NCI-H1105 (cell line): ENCODE data around the gene MRPL4.

Experiments used
- DNase-seq: peaks from one replicate; lab custom pipeline; 2025; lab: John Stamatoyannopoulos, UW

MRPL4 gene

DNA sequence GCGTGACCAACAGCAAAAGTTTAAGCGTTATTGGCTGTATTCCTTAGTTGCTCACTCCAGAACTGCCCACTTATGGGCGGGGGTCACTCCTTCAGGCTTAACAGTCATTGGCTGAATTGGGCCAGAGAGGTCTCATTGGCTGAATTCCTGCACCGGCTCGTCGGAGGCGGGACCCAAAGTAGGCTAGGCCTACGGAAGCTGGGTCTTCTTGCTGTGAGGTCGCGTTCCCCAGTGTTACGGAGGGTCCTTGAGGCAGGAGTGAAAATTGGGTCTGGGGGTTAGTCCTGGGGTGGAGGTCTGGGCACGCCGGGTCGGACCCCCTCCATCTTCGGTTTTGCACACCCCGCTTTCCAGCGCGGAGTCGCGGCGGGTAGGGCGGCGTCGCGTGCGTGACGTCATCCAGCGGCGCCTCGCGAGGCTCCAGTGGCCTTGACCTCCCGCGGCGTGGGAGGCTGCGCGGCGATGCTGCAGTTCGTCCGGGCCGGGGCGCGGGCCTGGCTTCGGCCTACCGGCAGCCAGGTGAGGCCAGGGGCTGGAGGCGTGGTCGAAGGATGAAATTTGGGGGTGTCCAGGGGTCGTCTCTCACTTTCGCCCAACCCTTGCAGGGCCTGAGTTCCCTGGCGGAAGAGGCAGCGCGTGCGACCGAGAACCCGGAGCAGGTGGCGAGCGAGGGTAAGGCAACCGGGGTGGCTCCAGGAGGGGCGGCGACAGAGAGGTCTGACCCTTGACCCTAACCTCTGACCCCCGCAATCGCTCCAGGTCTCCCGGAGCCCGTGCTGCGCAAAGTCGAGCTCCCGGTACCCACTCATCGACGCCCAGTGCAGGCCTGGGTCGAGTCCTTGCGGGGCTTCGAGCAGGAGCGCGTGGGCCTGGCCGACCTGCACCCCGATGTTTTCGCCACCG lies at the start of gene MRPL4:
TSS of gene MRPL4 (plus strand) at position 423 of the 903 bp plus-strand sequence. CDS start at position 463, 40 bp downstream.
- peak; percentile 98 for DNase-seq

DNA sequence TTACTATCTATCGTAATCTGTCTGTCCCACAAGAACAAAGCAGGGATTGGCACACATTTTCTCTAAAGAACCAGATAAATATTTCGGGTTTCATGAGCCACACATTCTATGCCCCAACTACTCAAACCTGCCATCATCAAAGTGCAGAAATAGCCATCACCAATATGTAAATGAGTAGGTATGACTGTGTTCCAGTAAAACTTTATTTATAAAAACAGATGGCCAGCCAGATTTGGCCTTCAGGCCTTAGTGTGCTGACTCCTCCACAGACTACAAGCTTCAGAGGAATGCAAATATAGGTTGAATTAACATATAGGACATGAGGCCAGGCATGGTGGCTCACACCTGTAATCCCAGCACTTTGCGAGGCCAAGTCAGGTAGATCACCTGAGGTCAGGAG lies 48.3 kb upstream of the MRPL4 start:
- no peak for DNase-seq

DNA sequence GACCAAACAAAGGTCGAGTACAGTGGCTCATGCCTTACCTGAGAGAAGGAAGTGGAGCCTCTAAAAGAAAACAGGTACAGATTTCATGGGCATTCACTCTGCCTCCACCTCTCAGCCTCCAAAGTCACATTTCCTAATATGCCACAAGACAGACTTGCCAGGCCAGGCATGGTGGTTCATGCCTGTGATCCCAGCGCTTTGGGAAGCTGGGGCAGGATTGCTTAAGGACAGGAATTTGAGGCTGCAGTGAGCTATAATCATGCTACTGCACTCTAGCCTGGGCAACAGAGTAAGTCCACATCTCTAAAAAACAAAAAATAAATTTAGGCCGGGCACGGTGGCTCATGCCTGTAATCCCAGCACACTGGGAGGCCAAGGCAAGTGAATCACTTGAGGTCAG lies 46.4 kb upstream of the MRPL4 start:
- DNase-seq: no peak

DNA sequence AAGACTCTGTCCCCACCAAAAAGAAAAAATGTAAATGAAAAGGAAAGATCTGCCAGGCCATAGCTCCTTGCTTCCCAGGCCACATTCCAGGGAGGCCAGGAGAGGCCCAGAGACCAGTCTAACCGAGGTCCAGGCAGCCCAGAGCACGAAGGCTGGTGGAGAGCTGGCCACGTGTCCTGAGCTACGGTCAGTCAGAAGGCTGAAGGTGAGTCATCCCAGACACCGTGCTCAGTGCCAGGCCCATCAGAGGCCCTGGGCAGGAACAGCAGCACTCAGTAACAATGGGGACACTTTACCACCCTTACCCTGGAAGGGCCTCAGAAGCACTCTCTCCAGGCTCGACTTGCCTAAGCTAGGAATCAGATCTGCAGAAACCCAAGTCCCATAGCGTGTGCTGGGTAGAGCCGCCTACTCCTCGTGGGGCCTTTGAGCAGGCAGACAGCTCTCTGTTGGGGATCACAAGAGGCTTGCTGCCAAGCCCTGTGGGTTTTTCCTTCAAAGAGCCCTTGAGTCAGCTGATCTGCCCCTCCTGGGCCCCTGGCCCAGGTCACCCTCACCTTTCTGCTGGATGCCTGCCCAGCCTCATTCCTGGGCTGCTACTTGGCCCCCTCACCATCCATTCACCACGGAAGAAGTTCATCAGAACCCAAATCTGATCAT lies 45.7 kb upstream of the MRPL4 start:
- no peak for DNase-seq

DNA sequence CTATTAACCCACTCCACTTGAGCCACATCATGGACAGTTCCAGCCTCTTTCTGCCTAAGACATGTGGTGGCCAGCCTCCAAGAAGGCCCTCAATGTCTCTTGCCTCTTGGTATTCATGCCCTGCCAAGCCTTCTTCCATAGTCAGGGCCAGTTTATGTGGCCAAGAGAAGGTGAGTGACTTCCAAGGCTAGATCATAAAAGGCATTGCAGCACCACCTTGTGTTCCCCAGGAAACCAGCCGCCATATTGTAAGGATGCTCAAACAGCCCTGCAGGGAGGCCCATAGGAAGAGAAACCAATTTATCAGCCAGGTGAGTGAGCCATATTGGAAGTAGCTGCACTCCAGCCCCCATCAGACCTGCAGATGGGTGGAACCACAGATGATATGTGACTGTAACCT lies 45.0 kb upstream of the MRPL4 start:
- no peak for DNase-seq

DNA sequence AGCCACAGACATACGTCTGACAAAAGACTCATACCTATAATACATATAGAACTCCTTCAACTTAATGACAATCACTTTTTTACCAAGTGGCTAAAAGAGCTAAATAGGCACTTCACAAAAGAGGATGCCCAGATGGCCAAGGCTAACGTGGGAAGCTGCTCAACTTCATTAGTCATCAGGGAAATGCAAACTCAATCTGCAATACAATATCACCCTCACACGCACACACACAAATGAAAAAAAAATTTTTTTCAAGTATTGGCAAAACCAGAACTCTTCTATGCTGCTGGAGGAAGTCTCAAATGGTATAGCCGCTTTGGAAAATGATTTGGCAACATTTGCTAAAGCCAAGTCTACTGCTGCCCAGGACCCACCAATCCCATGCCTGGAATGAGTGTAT lies 42.7 kb upstream of the MRPL4 start:
- DNase-seq: no peak

DNA sequence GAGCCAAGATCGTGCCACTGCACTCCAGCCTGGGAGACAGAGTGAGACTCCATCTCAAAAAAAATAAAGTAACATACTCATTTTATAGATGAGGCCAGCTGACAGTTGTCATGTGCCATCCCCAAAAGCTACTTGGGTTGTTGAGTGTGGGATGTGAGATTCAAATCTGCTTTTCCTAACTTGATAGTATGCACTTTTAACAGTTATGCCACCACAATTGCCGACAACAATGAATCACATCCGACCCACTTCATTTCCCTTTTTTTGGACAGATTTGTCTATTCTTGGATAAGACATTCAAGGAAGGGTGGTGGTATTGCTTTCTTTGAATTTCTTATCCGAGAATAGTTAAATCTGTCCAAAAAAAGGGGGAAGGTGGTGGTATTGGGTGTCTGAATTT lies 41.0 kb upstream of the MRPL4 start:
- DNase-seq: no peak

DNA sequence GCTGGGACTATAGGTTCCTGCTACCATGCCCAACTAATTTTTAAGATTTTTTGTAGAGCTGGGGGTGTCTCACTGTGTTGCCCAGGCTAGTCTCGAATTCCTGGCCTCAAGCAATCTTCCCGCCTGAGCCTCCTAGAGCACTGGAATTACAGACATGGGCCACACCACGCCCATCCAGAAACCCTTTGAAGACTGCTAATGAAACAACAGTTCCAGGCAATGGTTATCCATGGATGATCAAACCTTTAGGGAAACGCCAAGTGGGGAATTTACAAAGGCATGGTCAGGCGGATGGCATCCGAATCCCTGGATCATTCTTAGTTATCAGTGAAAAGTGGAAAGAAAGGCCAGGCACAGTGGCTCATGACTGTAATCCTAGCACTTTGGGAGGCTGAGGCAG lies 40.3 kb upstream of the MRPL4 start:
- no peak for DNase-seq

DNA sequence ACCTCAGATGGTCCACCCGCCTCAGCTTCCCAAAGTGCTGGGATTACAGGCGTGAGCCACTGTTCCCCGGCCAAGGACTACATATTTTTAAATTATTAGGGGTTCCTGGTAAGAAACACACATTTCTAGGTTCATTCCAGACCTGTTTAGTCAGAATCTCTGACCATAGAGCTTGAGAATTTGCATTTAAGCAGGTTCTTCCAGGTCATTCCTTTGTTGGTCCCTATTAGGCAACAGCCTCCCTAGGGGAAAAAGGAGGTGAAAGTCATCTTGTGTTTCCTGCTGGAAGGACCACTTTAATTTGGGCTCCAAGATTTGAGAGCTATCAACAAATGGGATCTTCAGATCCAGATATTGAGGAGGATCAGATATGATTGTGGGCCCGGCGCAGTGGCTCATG lies 37.2 kb upstream of the MRPL4 start:
- no peak for DNase-seq

DNA sequence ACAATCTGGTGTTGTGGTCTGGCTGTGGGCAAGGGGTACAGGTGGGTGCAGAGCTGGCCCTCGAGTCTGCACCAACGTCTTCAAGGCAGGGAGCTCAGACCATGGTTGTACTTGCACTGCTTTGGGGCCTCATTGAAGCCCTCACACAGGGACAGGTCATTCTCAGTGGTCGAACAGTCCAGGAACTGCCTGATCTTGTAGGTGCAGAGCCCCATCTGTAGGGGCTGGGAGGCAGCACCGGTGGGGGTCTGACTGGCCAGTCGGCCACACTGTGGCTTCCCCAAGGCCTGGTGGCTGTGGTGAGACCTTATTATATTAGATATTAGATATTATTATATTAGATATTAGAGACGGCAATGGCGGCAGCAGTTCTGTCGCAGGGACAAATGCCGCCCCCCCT lies 34.9 kb upstream of the MRPL4 start:
- no peak for DNase-seq

DNA sequence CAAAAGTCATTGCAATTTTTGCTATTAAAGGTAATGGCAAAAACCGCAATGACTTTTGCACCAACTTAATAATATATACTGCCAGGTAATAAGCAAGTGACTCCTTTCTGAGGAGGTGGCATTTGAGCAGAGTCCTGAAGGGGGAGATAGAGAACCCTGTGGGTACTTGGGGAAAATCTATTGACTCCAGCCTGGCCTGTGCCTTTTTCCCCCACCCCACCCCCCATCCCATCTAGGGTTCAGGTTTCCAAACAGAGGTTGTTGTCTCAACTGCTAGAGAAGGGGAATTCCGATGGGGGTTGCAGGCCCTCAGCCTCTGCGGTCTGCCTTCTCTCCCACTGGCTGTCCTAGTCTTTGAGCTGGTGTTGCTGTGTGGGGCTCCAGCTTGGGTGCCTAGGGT lies 32.3 kb upstream of the MRPL4 start:
- DNase-seq: no peak

DNA sequence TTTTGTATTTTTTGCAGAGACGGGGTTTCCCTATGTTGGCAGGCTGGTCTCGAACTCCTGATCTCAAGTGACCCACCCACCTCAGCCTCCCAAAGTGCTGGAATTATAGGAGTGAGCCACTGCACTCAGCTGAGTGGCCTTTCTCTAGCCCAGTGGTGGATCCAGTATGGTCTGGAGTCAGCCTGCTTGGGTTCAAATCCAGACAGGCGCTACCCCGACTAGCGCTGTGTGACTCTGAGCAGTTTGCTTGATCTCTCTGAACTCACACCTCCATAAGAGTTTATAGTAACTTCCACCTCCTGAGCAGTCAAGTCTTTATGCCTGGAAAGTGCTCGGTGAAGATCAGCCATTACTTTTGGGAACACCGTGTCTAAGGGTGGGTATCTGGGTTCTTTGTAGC lies 31.3 kb upstream of the MRPL4 start:
- DNase-seq: no peak

DNA sequence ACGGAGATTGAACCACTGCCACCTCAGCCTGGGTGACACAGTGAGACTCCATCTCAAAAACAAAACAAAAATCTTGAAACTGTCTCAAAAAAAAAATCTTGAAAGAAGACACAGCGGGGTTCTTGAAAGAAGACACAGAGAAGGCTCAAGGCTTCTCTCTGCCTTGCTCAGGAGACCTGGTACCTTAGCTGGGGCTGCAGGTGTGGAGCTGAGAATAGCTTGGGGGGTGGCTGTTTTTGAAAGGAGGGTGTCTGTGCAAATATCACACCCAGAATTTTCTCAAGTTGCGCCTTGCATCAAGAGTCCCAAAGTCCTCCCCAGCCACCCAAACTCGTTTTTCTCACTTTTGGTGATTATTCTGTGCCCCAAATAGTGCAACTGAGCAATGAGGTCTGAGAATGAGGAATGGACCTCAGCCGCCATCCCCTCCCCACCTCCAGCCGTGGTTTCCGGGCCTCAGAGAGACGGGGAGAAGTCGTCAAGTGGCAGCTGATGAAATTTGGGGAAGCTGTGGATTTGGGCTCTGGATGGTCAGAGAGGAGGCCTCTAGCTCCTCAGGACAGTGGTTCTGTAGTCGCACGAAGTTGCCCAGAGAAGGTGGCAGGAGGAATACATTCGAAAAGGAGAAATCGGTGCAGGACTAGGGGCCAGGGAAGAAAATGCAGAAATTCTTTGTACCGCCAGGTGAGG lies 29.7 kb upstream of the MRPL4 start:
- DNase-seq: no peak

DNA sequence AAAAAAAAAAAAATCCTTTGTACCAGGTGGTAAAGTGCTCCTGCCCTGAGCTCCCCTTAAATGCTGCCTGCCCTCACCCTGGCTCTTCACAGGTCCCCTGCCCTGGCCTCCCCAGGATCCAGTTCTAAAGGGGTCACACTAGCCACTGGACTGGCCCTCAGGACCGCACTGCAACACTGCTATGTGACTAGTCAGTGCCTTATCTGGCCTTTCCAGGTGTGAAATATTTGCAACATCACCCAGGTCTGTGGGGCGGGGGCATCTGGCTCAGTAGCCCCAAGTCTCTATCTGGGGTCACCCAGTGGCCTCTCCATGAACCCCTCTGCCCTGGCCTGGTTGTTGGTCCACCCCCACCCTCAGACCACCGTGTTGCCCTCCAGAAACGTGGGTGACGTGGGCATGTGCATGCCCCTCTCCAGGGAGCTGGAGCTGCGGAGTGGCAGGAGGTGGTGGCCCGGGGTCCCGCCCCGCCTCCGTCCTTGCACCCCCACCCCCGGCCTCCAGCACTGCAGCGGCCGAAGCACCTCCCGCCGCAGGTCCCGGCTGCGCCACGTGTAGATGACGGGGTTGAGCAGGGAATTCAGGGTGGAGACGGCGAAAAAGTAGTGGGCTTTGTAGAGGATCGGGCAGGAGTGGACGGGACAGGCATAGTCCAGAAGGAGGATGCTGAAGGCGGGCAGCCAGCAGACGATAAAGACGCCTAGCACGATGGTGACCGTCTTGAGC lies 28.4 kb upstream of the MRPL4 start:
- no peak for DNase-seq

DNA sequence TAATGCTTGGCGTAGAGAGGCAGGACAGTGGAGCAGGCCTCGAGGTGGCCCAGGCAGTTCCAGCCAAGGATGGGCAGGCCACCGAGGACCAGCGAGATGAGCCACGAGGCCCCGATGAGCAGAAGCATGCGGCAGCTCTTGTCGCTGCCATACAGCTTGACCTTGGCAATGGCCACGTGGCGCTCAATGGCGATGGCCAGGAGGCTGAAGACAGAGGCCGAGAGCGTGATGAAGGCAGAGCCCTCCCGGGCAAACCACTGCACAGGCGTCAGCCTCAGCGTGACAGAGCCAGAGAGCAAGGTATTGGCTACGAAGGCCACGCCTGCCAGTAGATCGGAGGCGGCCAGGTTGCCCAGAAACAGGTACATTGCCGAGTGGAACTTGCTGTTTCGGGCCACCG lies 27.7 kb upstream of the MRPL4 start:
- no peak for DNase-seq

DNA sequence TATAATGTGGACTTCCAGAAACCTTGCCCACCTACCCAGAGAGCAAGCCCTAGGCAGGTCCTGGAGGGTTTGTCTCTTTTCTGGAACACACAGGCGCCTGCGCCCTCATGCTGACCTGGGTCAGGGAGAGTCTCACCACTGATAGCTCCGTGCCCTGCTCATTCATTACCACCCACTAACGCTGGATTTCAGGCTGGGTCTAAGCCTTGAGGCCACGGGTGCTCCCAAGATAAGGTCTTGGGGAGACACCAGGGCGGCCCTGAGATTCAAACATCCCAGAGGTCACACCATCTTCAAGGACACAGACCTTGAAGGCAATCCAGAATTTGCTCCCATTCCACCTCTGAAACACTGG lies 26.0 kb upstream of the MRPL4 start:
- DNase-seq: no peak

DNA sequence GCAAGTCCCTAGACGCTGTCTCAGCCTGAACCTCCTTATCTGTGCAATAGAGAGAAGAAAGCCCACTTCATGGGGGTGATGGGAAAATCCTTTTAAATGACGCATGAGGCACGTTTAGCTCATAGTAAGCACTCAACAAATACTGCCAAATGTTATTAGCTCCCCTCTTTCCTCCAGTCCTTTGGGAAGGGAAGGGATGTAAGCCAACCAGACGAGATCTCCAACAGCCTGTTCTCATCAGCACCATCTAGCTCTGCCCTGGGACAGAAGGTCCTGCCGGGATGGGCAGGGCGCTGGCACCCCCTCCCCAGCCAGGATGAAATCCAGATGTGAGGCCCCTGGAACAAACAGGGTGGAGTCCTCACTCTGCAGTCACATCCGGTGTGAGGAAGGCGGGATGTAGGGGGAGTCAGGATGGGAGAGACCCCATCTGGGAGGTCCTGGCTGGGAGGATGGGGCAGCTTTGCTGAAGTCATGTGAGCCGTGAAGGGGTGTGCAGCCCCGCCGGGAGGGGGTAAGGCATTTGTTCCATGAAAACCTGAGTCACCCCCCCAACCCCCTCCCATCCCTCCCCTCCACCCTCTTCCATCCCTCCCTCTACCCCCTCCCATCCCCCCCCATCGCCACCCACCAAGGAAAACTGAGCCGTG lies 25.5 kb upstream of the MRPL4 start:
- no peak for DNase-seq

DNA sequence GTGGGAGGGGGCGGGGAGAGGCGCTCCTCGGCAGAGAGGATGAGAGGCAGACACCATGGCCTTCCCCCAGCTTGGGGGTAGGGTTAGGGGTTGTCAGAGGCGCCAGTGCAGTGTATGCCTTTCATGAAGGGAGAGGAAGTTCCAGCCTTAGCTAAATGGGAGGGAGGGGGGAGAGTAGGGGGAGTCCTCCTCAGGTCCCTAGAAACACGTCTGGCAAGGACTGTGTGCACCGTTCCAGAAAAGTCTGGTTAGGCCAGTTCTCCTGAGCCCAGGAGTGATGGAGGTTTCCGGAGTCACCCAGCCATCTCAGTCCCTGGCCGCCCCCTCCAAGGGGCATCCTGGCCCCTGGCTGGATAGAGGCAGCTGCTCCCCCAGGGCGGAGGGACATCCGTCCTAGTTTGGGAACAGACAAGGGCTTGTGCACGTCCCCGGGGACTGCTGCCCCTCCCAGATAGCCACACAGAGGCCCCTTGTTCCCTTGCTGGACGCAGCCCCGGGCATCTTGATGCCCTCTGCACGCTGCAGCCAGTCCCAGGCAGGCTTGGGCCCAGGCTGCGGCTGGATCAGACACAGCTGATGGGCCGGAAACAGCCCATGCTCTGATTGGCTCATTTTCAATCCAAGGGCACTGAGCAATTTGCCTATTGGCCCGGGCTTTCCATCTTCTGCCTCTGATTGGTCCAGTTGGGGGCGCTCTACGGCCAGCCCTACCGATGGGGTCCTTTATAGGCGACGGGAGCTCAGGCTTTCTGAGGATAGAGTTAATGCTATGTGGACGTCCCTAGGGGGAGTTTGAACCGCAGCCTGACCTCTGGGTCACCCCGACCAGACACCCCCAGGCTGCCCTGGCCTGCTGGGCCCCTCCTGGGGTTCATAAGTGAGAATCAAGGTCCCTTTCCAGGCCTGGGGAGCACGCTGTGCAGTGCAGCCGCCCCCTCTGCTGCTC lies 24.7 kb upstream of the MRPL4 start:
- DNase-seq: no peak

DNA sequence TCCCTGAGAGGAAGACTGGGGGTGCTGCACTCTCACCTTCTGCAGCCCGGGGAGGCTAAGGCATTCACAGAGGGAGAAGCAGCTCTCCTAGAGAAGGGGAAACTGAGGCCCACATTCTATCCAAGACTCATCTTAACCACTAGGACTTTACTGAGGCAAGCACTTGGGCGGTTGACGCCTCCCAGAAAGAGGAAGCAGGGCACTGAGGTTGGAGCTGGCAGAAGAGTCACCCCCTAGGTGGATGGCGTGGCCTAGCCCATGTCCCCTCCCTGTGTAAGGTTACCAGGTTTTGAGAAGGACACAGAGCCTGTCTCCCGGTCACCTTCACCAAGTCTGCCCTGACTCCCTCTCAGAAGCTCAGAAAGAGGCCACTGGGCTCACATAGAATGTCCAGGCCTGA lies 23.6 kb upstream of the MRPL4 start:
- DNase-seq: no peak

DNA sequence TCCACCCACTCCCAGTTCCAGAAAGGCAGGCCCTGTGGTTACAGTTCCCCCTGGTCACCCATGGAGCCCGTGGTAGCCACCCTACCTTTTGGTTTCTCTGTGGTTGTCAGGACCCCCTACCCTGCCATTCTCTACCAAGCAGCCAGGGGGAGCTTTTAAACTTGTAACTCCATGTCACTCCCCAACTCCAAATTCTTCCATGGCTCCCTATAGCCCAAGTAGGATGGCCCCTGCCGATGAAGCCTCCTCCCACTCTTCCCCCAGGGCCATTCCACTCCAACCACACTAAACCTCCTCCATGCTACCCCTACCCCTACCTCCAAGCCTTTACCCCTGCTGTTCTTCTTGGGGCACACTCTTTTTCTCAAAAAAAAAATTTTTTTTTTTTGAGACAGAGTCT lies 23.1 kb upstream of the MRPL4 start:
- no peak for DNase-seq
